ENCODE results near the gene TBX15.
A peak's percentile ranks its signal among the peaks of the same experiment; 100 is the strongest.

Gene TBX15

DNA sequence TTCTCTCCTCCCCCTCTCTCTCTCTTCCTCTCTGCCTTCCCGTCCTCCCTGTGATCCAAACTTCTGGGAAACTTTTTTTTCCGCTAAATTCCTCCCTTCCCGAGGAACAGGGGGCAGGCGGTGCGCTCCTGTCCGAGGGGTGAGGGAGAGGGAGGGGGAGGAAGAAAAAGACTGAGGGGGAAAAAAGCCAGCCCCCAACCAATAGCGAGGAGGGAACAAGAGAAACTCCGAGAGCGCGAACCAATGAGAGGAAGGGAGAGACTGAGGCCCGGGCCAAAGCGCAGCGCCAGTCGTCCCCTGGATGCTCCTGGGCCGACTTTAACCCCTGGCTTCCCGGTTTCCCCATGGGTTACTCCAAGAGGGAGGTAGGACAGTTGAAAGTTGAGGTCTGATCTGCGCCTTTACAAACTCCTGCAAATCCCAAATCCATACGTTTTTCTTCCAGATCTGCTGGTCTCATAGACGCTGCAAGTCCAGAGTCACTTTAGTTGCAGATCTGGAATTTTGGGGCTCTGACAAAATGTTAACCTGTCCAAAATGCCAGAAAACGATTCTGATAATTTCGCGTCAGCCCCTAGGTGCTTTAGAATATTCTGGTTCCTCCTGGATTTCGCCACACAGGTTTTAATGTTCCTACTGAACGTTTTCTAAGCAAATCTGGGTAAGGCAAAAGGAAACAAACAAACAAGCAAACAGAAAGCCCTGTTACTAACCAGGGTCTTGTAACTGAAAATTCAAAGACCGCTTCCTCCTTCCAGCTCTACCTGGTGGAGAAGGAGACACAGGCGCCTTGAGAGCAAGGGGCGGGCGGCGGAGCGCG, at the start of gene TBX15:
Gene TBX15 (minus strand): TSS at position 158 of the 820 bp plus-strand sequence. CDS start 548 bp downstream, outside the sequence.
- DNase-seq = no peak

DNA sequence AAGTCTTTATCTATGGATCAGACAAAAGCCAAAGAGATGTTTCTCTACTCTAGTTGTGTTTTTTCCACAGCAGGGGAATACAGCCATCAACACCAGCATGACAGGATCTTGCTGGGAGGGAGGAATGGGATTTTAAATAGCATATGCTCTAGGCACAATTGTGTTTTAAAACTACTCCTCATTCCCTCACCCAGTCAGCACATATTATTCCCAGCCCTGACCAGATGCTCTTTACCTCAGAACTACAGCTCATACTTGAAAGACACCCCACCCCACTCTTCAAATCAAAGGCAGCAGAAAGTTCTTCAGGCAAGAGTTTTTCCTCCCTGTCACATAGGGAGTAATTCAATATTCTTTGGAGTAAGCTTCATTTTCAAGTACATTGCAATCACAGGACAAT, 46.2 kb upstream of the TBX15 start:
- no peak for DNase-seq

DNA sequence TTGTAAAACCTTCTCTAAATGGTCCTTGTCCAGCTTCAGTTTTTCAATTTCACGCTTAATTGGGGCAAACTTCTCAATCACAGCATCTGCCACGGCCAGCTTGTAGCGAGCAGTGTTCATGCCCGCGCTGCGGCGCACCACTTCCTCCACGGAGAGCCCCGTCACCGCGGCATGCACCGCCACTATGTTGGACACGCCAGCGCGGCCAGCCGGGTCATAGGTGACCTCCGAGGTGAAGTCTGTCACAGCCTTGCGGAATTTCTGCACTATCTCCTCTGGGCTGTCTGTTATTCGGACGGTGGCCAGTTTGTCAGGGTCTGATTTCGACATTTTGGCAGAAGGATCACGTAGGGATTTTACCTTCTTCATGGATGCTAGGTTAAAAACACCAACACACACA, 44.8 kb upstream of the TBX15 start:
- no peak for DNase-seq

DNA sequence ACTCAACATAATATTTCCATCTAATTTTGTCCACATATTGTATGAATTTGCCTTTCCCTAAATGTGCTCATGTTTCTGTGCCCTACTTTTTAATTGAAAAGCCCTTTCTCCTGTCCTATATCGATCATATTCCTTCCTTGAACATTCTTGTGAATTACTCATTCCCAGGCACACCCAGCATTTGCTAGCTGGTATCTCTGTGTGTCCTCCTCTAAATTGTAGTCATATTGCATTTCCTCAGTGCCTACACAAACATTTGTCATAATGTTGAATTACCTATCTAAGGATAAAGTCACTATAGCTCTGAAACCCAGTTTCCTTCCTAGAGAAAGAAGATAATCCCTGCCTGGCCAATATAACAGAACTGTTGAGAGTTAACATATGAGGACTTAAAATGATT, 39.6 kb upstream of the TBX15 start:
- no peak for DNase-seq

DNA sequence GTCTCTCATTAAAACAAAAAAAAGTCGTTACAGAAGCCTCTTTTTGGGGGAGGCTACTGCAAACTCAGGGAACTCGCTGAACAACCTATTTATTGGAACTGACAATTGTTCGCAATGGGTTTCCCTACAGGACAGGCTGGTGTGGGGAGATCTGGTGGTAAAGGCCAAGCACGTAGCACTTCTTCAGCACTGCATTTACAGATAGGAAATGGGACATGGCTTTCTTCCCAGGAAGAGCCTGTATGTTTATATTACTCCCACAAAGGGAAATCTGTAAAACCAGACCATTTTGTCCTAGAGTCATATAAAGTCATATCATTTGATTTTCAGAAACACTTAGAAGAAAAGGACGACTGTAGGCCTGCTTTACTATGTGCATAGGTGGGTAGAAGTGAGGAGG, 38.8 kb upstream of the TBX15 start:
- no peak for DNase-seq

DNA sequence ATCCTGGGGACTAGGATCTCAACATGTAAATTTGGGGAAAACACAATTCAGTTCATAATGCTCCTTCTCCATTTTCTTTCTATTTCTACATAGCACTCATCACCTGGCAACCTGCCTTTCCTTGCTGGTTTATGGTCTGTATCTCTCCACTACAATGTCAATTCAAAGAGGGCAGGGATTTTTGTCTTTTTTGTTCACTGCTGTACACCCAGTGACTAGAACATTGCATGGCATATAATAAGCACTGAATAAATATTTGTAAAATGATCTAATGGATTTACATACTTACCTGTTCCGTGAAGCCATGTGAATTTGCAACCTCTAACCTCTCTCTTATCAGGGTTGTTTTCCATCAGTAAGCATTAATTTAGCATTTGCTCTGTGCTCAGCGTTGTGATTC, 27.4 kb upstream of the TBX15 start:
- DNase-seq = no peak

DNA sequence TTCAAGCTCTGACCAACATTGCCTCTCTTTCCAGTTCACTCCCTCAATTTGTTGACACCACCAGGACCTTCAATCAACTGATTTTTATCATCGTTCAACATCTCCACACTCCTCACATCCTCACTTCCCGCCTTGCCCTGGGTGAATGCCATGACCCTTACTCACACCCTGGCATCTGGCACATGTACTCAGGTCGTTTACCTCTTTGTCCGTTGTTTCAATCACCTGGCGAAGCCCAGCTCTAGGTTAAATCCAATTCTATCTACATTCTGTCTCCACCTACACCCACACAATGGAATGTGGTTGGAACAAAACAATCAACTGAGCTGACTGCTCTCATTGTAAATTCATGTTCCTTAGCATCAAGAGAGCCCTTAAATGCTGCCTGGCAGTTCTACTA, 24.2 kb upstream of the TBX15 start:
- no peak for DNase-seq

DNA sequence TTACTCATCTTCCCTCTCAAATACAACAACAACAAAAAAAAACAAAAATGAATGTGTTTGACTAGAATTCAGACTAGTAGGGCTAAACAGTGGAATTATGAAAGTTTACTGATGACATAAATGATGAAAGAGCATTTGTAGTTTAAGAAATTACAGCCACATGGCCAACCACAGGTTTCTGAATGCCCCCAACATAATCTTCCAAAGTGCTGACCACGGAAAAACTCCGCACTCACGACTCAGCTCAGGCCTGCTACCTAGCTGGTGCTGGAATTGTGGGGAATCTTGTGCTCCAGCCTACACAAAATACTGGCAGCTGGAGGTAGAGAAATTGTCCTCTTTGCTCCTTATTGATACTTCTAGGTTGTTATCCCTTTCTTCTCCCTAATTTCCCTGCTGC, 23.6 kb upstream of the TBX15 start:
- no peak for DNase-seq

- no peak for DNase-seq
These were observed 23.0 kb upstream of the TBX15 start for GRCh38 chr1:119011116-119011515.

DNA sequence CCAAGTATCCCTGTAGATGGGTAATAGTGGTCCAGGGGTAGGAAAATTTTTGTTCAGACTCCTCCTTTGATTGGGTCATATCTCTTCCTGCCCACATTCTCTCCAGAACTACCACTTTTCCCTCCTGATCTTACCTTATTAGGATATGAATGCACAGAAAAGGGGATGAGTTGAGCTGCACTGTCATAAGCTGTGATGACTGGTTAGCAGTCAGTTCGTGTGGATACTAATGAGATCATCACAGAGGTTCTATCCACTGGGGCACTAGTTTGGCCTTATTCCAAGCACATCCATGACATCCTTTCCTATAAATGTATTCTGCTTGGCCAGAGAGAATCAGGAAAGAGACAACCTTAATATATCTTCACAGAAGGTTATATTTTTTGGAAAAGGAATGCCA, 22.1 kb upstream of the TBX15 start:
- no peak for DNase-seq

GRCh38 chr1:119009312-119009655, 21.1 kb upstream of the TBX15 start:
- DNase-seq = no peak

- peak in 1 of 2 experiments; percentile 30 for DNase-seq
These were observed 20.6 kb upstream of the TBX15 start for GRCh38 chr1:119008483-119009311.

- no peak for DNase-seq
These were observed 19.7 kb upstream of the TBX15 start for GRCh38 chr1:119007670-119008482.

GRCh38 chr1:119007339-119007669, 19.2 kb upstream of the TBX15 start:
- no peak for DNase-seq

DNA sequence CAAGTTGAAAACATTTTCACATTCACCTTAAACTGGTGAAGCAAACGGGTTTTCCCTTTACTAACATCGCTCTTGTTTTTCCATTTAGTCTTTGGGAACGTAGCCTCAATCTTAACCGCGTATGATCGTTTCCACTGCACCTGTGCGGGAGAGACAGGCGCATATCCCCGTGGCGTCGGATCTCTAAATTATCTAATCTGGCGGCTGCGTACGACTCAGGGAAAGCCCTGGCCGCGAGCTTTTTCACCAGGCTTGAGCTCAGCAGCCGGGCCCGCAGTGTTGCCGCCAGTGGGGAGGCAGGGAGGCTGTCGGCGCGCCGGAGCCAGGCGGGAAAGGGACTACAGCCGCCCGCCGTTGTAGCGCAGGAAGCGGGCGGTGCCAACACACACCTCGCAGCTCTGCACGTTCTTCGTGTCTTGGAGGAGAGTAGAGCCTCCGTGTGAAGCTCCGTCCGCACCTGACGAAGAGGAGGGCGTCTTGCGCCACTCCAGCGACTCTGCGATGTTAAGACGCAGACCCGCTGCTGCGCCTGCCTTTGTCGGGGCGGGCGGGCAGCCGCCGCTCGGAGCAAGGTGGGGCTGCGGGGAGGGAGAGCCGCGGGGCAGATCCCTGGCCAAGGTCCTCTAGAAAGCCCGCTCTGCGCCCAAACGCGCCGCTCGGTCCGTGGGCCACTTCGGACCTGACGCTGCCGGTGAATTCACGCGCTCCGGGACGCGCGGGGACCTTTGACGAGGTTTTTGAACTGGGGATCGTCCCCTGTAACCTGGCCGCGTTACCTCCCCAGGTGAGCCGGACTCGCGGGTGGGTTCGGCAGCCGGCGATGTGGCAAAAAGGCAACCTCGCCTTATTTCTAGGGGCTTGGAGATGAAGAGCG, 18.5 kb upstream of the TBX15 start:
- DNase-seq = no peak

GRCh38 chr1:119005724-119006405, 17.7 kb upstream of the TBX15 start:
- no peak for DNase-seq

- DNase-seq = no peak
These were observed 16.6 kb upstream of the TBX15 start for GRCh38 chr1:119004781-119005180.

DNA sequence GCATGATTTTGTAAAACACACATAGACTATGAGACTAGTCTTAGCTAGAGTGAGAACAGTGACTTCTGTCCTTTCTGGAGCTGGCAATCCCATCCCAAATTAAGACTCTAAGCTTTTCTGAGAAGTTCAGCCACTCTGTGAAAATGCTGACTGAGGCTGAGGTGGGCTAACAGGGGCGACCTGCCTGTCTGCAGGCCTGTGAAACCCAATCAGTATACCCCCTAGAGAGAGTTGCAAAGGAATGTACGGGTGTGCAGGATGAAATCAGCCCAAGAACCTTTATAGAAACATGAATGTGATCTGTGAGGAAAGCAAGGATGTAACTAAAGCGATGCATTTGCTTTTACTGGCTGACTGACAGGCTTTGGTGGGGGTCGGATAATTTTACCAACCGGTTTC, 16.0 kb upstream of the TBX15 start:
- DNase-seq = no peak

GRCh38 chr1:119003413-119004128, 15.4 kb upstream of the TBX15 start:
- no peak for DNase-seq

DNA sequence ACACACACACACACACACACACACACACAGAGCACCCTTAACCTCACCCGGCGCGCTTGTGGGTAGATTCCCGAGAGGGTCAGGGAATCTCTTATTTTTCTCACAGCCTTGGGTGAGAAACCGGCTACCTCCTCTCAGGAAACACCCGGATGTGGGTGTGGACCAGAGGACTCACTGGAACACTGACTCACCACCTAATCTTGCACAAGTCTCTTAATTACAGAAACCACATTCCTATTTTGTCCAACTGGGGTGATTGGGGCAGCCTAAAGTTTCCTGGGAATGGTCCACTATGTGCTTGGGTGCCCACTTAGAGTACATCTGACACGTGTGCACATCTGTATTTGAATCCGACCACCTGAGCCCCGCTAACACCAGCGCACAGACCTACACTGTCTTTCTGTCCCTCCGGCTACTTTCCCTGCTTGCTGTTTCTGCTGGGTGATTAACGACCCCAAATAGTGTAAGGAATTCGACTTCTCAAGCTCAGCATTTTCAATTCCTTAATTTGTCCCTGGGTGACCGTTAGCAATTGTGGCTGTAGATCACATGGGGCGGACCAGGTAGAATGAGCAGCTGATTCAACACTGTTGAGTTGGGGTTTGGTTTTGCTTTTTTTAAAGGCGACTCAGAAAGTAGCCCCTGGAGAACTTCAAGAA, 14.0 kb upstream of the TBX15 start:
- DNase-seq = no peak
